Activated naive CD8-positive, alpha-beta T cell treated with anti-CD3 and anti-CD28 coated beads, Interleukin-2, amount 50 U/mL, for 24 hours (primary cell): Measurements from ENCODE around the gene MSANTD2.

Source experiments
- ATAC-seq: fragments of 150-1000 bp; cut with Tn5 transposase; one replicate; pipeline ENCODE4 v1.10.0; 2021
- DNase-seq: peaks from one replicate; pipeline ENCODE4 v3.0.0; 2021
- H3K27ac Mint-ChIP-seq: one replicate; pipeline ENCODE4 v1.8.0; 2021; ENCODE audit warnings: mild to moderate bottlenecking, mixed read lengths
- H3K27me3 Mint-ChIP-seq: one replicate; pipeline ENCODE4 v1.8.0; 2021; ENCODE audit warnings: mixed read lengths
- H3K36me3 Mint-ChIP-seq: one replicate; pipeline ENCODE4 v1.8.0; 2021; ENCODE audit warnings: low read depth, mixed read lengths
- H3K4me1 Mint-ChIP-seq: one replicate; pipeline ENCODE4 v1.8.0; 2021; ENCODE audit warnings: mixed read lengths
- H3K4me3 Mint-ChIP-seq: one replicate; pipeline ENCODE4 v1.8.0; 2021; ENCODE audit warnings: mild to moderate bottlenecking, moderate library complexity, mixed read lengths
- H3K9me3 Mint-ChIP-seq: one replicate; pipeline ENCODE4 v1.8.0; 2021; ENCODE audit warnings: mixed read lengths

MSANTD2 gene

DNA sequence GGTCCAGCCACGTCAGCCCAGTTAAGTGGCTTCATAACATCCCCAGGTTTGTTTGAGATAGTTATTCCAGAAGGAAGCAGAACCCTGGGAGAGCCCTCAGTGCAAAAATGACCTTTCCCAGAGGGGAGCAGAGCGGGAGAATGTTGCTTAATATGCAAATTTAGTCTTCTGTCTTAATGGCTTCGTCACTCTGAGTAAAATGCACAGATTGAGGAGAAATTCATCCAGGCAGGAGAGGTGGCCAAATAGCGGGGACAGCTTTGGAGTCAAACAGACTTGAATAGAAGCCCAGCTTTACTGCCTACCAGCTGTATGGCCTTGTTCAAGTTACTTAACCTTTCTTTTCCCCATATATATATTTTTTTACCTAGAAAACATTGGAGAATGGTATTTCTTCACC is 72.7 kb downstream of the MSANTD2 start:
- Mint-ChIP-seq H3K4me1 (peaks cover 20% of the 10 kb centered on the region), H3K9me3 (no peaks in the 10 kb centered on the region), H3K27ac (no peak overlapping the region), H3K36me3 (no peaks in the 10 kb centered on the region), H3K27me3 (peaks cover 5% of the 10 kb centered on the region), H3K4me3 (no peak overlapping the region)
- ATAC-seq (no peak), DNase-seq (no peak)

DNA sequence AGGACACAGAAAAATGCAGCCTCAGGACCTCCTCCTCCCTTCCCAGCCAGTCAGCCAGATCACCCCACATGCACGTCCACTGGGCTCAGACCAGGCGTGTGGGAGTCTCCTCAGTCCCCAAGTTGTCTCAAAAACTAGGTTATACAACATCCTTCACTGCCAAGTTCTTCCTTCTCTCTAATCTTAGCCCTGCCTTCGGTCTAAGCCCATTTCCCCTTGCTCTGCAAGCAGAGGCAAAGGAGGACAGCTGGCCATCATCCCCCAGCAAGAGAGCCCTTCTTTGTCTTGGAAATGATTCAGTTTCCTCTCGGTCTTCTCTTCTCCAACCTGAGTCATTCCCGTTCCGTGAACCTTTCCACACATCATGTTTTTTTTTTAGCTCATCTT is 74.5 kb downstream of the MSANTD2 start:
- peaks cover 10% of the 10 kb centered on the region for H3K27me3 Mint-ChIP-seq
- peaks cover 20% of the 10 kb centered on the region for H3K4me1 Mint-ChIP-seq
- H3K4me3 Mint-ChIP-seq, result no peak overlapping the region
- H3K9me3 Mint-ChIP-seq, result no peaks in the 10 kb centered on the region
- H3K27ac Mint-ChIP-seq, result no peak overlapping the region
- no peaks in the 10 kb centered on the region for H3K36me3 Mint-ChIP-seq
- no peak for ATAC-seq
- DNase-seq, result no peak

DNA sequence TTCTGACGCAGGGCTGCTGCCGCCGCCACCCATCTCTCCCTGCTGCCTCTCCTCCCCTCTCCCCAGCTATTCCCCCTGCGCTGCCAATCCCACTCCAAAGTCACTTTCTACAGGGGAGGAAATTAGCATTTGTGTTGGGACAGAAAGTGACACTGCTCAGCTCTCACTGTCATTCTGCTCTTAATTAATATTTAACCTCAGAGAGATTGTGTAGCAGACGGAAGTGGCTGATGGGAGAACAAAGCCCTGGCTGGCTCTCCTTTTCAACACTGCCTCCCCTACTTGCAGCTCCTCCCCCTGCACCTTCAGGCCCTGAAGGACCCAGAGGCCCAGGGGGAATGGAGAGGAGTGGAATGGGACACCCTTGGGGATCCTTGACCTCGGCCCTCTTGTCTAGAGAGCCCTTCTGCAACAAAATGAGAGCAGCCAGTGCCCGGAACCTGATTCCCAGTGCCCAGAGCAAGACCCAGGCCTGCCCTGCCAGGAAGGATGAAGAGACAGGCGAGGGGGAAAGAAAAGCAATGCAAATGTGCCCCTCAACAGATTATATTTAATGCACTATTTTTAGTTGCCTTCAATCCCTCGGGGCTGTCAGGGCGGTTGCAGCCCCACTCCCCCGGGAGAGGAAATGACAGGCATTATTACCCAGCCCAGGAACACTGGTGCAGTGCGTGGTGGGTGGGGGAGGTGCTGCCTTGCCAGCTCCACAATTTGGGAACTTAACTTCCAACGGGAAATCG is 75.1 kb downstream of the MSANTD2 start:
- H3K27me3 Mint-ChIP-seq, result peaks cover 12% of the 10 kb centered on the region
- DNase-seq (no peak), ATAC-seq (no peak)
- no peaks in the 10 kb centered on the region for H3K36me3 Mint-ChIP-seq
- H3K9me3 Mint-ChIP-seq, result no peaks in the 10 kb centered on the region
- peaks cover 20% of the 10 kb centered on the region for H3K4me1 Mint-ChIP-seq
- H3K27ac Mint-ChIP-seq, result no peak overlapping the region
- no peak overlapping the region for H3K4me3 Mint-ChIP-seq

DNA sequence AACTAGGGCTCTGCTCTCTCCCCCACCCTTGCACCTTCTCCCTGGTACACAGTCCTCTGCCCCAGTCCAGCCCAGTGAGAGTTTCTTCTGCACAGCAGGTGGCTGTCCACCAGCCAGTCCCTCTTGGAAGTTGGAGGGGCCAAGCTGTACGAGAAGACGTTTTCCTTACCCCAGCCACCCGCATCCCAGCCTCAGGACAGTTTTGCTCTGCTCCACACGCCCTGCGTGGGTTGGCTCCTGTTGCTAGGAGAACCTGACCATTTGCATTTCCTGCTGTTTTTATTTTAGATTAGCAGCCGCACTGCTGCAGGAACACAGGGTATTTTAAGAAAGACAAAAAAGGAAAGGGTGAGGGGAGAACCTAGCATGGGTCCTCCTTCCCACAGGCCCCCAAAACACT is 78.0 kb downstream of the MSANTD2 start:
- ATAC-seq (no peak), DNase-seq (no peak)
- Mint-ChIP-seq H3K4me1 (peaks cover 31% of the 10 kb centered on the region), H3K36me3 (no peaks in the 10 kb centered on the region), H3K27me3 (peaks cover 32% of the 10 kb centered on the region), H3K9me3 (no peaks in the 10 kb centered on the region), H3K27ac (no peak overlapping the region), H3K4me3 (no peak overlapping the region)

DNA sequence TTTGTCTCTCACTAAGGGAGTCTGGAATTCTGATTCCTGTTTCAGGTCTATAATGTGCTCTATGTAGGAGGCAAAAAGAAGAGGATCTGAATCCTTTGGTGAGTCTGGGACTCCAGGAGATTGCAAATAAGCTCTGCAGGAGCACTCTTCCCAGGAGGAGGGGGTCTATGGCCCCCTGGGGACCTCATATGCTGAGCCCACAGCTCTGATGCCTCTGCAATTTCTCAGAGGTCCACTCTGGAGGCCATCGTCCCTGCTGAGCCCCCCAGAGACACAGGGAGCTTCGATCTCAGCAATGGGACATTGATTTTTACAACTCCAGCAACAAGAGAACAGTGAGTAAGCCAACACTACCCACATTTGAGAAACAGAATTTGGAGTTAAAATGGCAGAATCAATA is 80.7 kb downstream of the MSANTD2 start:
- Mint-ChIP-seq H3K9me3 (no peaks in the 10 kb centered on the region), H3K27ac (no peak overlapping the region), H3K4me3 (no peak overlapping the region), H3K36me3 (no peaks in the 10 kb centered on the region), H3K27me3 (peaks cover 46% of the 10 kb centered on the region), H3K4me1 (peaks cover 15% of the 10 kb centered on the region)
- DNase-seq, result no peak
- ATAC-seq, result no peak

DNA sequence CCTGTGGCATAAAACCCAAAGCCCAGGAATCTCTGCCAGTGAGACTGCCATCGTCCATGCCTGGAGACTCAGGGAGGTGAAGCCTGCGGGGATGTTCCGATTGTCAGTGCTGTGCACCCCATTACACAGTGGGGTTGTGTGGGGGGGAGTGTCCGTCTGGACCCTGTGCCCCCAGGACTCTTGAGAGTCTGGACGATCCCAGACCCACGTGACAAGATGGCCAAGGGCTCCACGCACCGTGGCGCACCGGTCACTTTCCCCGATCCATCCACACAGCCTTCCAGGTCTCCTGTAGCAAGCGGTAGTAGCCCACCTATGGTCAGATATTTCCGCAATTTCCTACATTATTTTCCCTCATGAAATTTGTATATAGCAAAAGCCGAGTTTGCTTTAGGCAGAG is 81.4 kb downstream of the MSANTD2 start:
- DNase-seq (no peak), ATAC-seq (no peak)
- Mint-ChIP-seq H3K27me3 (peaks cover 52% of the 10 kb centered on the region), H3K27ac (no peak overlapping the region), H3K4me1 (peaks cover 11% of the 10 kb centered on the region), H3K9me3 (no peaks in the 10 kb centered on the region), H3K4me3 (no peak overlapping the region), H3K36me3 (no peaks in the 10 kb centered on the region)

DNA sequence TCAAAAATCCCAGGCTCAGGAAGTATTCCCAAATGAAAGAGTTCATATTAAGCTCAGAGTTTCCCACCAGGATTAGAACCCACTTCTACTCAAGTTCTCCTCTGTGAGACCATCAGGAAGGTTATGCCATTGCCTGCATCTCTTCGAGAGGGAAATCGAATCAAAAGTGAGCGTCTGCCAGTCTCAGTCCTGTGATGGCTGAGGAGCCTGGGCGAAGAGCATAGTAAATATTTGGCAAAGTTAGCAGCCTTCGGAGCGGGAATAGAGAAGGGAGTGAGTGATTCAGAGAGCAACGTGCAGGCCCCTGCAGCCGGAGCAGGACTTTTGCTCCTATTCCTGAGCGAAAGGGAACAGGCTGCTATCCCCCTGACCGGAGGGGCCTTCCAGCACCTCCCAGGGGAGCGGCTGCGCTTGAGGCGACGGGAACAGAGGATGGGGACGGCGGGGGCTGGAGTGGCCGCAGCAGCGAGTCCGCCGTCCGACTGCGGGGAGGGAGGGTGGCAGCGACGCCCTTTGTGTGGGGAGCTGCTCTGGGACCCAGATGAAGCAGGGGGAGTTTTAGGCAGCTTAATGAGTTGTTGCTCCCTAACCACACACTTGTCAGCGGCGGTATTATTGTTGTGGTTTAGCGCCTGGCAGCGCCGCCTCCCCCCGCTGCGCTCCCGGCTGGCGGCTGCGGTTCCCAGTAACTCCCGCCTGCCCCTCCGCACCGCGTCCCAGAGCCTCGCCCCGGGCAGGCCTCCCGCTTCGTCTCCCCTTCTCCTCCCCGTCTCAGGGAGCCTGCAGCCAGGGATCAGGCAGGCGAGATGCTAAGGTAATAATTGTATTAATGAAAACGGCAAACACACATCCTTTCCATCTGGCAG is 82.2 kb downstream of the MSANTD2 start:
- no peaks in the 10 kb centered on the region for H3K36me3 Mint-ChIP-seq
- peaks cover 54% of the 10 kb centered on the region for H3K27me3 Mint-ChIP-seq
- peak; percentile 24 for DNase-seq
- H3K27ac Mint-ChIP-seq, result no peak overlapping the region
- H3K9me3 Mint-ChIP-seq, result no peaks in the 10 kb centered on the region
- peak; percentile 79 for ATAC-seq
- peaks cover 11% of the 10 kb centered on the region for H3K4me1 Mint-ChIP-seq
- H3K4me3 Mint-ChIP-seq, result peak overlapping the region; percentile 67

DNA sequence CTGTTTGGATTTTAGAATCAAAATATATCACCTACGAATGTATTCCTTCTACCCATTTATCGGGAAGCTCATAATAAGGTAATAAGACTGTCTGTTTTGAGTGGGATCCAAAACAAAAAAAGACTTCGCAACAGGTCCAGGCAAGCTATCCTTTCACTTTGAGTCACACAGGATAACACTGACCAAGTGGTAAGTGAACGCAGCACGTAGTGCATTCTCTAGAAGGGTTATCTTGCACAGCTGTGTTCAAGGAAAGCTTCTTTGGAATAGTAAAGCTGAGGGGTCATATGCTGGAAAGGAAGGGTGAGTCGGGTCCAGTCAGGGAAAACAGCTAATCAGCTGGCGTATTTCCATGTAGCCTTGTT is 82.8 kb downstream of the MSANTD2 start:
- H3K27ac Mint-ChIP-seq, result no peak overlapping the region
- H3K4me3 Mint-ChIP-seq, result peak overlapping the region; percentile 67
- peaks cover 11% of the 10 kb centered on the region for H3K4me1 Mint-ChIP-seq
- H3K9me3 Mint-ChIP-seq, result no peaks in the 10 kb centered on the region
- no peaks in the 10 kb centered on the region for H3K36me3 Mint-ChIP-seq
- no peak for DNase-seq
- ATAC-seq, result no peak
- peaks cover 55% of the 10 kb centered on the region for H3K27me3 Mint-ChIP-seq

DNA sequence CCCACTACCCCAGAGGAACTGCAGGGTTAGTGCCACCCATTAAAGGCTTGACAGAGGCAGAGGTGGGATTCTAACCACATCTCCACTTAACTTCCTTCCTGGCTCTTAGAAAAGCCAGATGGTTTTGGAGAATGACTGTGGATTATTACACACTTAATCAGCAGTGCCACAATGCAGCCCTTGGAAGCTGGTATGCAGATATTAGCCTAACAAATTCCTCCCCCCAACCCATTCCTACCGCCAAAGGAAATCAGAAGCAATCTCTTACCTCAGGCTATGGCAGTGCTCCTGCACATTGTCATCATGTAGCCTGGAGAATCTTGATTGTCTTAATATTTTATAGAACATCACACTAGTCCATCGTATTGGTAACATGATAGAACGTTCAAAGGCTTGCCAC is 83.6 kb downstream of the MSANTD2 start:
- Mint-ChIP-seq H3K27me3 (peaks cover 52% of the 10 kb centered on the region), H3K27ac (no peak overlapping the region), H3K4me1 (peaks cover 11% of the 10 kb centered on the region), H3K36me3 (peaks cover 1% of the 10 kb centered on the region), H3K9me3 (no peaks in the 10 kb centered on the region), H3K4me3 (no peak overlapping the region)
- DNase-seq (no peak), ATAC-seq (no peak)
